Ascending aorta (tissue), 2 donors: ENCODE measurements around the gene ERVK3-1. TPM values are rescaled to one million over a fixed set of nuclear protein-coding genes. Genes with fewer than 3 reads are reported as not detected.
A peak's percentile ranks its signal among the peaks of the same experiment; 100 is the strongest.

Experiments
- DNase-seq, 2 donors: peaks; one replicate each; pipeline ENCODE4 v3.0.0-alpha.2; 2019; ENCODE audit warnings: low spot score in 2 of 2
- H3K27ac ChIP-seq, 2 donors: fragments of 200-600 bp; sonication (generic); one replicate each; pipeline ENCODE4 v1.5.1; 2016 to 2017; ENCODE audit warnings: mild to moderate bottlenecking in 1 of 2
- H3K27me3 ChIP-seq: fragments of 200-600 bp; sonication (generic); one replicate; pipeline ENCODE4 v1.5.1; 2017
- H3K36me3 ChIP-seq, 2 donors: fragments of 200-600 bp; sonication (generic); one replicate each; pipeline ENCODE4 v1.5.1; 2016
- H3K4me1 ChIP-seq, 2 donors: fragments of 200-600 bp; sonication (generic); one replicate each; pipeline ENCODE4 v1.5.1; 2016 to 2017; ENCODE audit warnings: mild to moderate bottlenecking in 1 of 2
- H3K4me3 ChIP-seq, 2 donors: fragments of 200-600 bp; sonication (generic); one replicate each; pipeline ENCODE4 v1.5.1; 2016 to 2017; ENCODE audit warnings: mild to moderate bottlenecking in 1 of 2
- H3K9me3 ChIP-seq, 2 donors: fragments of 200-600 bp; sonication (generic); one replicate each; pipeline ENCODE4 v1.5.1; 2016
- intact Hi-C: fragments of 100-400 bp; cut with DNase I; formaldehyde crosslinking; loops from one replicate; pipeline ENCODE4 v1.15.1; 2023
- total RNA-seq: library from RNA; depleted of rRNA; stranded (reverse); fragments of >200 nt; gene quantifications from one replicate; pipeline ENCODE4 v1.1.0, GENCODE V29; 2016
- TF ChIP-seq, protein P1 (sequence below), 3 experiments: fragments of 200-600 bp in 2 of 3; fragments of 450-650 bp in 1 of 3; sonication (generic) in 2 of 3; IDR thresholded peaks; one replicate each; pipeline ENCODE4 v1.5.1; 2016 to 2019; ENCODE audit warnings: antibody characterized with exemption in 3 of 3, mild to moderate bottlenecking in 1 of 3, moderate library complexity in 1 of 3

ERVK3-1 gene
- total RNA-seq, 1 donor from 2014 or later: 35.0 TPM

- H3K4me3 ChIP-seq: no peak overlapping the region
- no peaks in the 10 kb centered on the region for H3K36me3 ChIP-seq
- DNase-seq: no peak
- intact Hi-C loops: no loop called here
- no peak overlapping the region for H3K27ac ChIP-seq
- no peaks in the 10 kb centered on the region for H3K9me3 ChIP-seq
- H3K4me1 ChIP-seq: peaks cover 0 to 7% of the 10 kb centered on the region in 2 donors
- no peaks in the 10 kb centered on the region for H3K27me3 ChIP-seq
- TF ChIP-seq, protein P1, sequence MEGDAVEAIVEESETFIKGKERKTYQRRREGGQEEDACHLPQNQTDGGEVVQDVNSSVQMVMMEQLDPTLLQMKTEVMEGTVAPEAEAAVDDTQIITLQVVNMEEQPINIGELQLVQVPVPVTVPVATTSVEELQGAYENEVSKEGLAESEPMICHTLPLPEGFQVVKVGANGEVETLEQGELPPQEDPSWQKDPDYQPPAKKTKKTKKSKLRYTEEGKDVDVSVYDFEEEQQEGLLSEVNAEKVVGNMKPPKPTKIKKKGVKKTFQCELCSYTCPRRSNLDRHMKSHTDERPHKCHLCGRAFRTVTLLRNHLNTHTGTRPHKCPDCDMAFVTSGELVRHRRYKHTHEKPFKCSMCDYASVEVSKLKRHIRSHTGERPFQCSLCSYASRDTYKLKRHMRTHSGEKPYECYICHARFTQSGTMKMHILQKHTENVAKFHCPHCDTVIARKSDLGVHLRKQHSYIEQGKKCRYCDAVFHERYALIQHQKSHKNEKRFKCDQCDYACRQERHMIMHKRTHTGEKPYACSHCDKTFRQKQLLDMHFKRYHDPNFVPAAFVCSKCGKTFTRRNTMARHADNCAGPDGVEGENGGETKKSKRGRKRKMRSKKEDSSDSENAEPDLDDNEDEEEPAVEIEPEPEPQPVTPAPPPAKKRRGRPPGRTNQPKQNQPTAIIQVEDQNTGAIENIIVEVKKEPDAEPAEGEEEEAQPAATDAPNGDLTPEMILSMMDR (IDR thresholded peaks at IDR 0.05): no peak
These were observed 48.7 kb downstream of the ERVK3-1 start for GRCh38 chr19:58353717-58354477.

GRCh38 chr19:58354478-58355030 is 49.4 kb downstream of the ERVK3-1 start:
- Histone ChIP-seq H3K9me3 (no peaks in the 10 kb centered on the region), H3K27me3 (no peaks in the 10 kb centered on the region), H3K36me3 (no peaks in the 10 kb centered on the region), H3K4me1 (peaks cover 0 to 7% of the 10 kb centered on the region in 2 donors), H3K27ac (no peak overlapping the region), H3K4me3 (no peak overlapping the region)
- DNase-seq: no peak
- TF ChIP-seq, protein P1 (IDR thresholded peaks at IDR 0.05): no peak
- intact Hi-C loops: no loop called here

DNA sequence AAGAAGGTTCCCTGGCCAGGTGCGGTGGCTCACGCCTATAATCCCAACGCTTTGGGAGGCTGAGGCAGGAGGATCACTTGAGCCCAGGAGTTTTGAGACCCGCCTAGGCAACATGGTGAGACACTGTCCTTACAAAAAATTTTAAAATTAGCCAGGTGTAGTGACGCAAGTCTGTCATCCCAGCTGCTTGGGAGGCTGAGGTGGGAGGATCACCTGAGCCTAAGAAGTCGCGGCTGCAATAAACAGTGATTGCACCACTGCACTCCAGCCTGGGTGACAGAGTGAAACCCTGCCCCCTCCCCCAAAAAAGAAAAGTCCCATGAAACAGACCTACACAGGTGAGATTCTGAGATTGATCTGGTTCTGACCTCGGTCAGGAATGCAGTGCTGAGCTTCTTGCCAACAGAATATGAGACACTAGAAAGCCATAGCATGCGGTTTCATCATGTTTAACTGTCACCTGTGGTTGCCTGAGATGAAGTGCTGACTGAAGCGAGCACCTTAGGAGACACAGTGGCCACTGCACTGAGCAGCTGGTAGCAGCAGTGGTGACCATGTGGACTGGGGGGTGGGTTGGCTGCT is 50.1 kb downstream of the ERVK3-1 start:
- no peak overlapping the region for H3K4me3 ChIP-seq
- TF ChIP-seq, protein P1 (IDR thresholded peaks at IDR 0.05): no peak
- H3K9me3 ChIP-seq: no peaks in the 10 kb centered on the region
- peaks cover 0 to 5% of the 10 kb centered on the region in 2 donors for H3K4me1 ChIP-seq
- no peak overlapping the region for H3K27ac ChIP-seq
- intact Hi-C loops: no loop called here
- H3K36me3 ChIP-seq: no peaks in the 10 kb centered on the region
- DNase-seq: no peak
- H3K27me3 ChIP-seq: no peaks in the 10 kb centered on the region

DNA sequence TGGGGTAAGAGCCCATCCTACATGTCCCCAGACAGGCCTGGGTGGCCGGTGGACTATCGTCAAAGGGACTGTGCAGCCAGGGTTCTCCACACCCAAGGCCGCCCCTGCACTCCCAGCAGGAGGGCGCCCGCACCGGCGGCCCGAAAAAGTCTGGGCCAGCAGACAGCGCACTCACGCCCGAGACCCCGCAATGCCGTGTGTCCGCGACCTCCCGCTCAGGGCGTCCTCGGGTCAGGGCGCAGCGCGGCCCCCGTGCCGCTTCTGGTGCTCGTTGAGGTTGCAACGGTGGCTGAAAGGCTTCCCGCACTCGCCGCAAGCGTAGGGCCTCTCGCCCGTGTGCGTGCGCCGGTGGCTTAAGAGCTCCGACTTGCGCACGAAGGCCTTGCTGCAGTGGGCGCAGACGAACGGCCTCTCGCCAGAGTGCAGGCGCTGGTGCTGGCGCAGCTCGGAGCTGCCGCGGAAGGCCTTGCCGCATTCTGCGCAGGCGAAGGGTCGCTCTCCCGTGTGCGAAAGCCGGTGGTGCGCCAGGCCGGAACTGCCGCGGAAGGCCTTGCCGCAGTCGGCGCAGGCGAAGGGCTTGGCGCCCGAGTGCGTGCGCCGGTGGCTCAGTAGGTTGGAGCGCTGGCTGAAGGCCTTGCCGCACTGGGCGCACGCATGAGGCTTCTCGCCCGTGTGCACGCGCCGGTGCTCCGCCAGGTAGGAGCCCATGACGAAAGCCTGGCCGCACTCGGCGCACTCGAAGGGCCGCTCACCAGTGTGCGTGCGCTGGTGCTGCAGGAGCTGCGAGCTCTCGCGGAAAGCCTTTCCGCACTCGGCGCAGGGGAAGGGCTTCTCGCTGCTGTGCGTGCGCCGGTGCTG is 51.0 kb downstream of the ERVK3-1 start:
- no peaks in the 10 kb centered on the region for H3K27me3 ChIP-seq
- H3K4me1 ChIP-seq: peaks cover 0 to 6% of the 10 kb centered on the region in 2 donors
- DNase-seq: no peak
- intact Hi-C loops: no loop called here
- H3K4me3 ChIP-seq: peak overlapping the region in 1 of 2 donors; percentile 45
- H3K9me3 ChIP-seq: no peaks in the 10 kb centered on the region
- H3K36me3 ChIP-seq: no peaks in the 10 kb centered on the region
- H3K27ac ChIP-seq: no peak overlapping the region
- TF ChIP-seq, protein P1 (IDR thresholded peaks at IDR 0.05): no peak

DNA sequence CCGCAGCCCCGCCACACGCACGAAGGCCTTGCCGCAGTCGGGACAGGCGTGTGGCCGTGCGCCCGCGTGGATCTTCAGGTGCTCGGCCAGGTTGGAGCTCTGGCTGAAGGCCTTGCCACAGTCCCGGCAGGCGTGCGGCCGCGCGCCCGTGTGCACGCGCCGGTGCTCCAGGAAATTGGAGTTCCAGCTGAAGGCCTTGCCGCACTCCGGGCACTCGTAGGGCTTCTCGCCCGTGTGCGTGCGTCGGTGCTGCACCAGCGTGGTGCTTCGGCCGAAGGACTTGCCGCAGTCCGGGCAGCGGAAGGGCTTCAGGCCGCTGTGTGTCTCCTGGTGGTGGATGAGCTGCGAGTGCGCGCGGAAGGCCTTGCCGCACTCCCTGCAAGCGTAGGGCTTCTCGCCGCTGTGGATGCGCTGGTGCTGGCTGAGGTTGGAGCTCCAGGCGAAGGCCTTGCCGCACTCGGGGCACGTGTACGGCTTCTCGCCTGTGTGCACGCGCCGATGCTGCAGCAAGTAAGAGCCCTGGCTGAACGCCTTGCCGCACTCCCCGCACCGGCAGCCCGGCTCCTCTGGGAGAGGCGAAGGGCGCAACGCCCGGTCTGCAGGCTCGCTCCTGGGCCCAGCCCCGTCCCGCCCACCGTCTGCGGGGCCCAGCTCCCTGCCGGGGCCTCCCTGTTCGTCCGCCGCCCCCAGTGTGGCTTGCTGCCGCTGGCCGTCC is 51.7 kb downstream of the ERVK3-1 start:
- Histone ChIP-seq H3K9me3 (no peaks in the 10 kb centered on the region), H3K27me3 (no peaks in the 10 kb centered on the region), H3K27ac (no peak overlapping the region), H3K4me3 (peak overlapping the region in 1 of 2 donors; percentile 45), H3K4me1 (peaks cover 0 to 11% of the 10 kb centered on the region in 2 donors), H3K36me3 (no peaks in the 10 kb centered on the region)
- TF ChIP-seq, protein P1 (IDR thresholded peaks at IDR 0.05): no peak
- intact Hi-C loops: no loop called here
- no peak for DNase-seq
